K562 (cell line): Measurements from ENCODE around the gene FCRL6. TPM values are rescaled to one million over a fixed set of nuclear protein-coding genes. Genes with fewer than 3 reads are reported as not detected.

Experiments used
- BDP1 ChIP-seq: IDR thresholded peaks from 3 replicates; pipeline ENCODE4 v1.6.1; 2011; ENCODE audit not compliant: insufficient read length, insufficient read depth
- CBFB ChIP-seq: sonication (generic); formaldehyde crosslinking; IDR thresholded peaks from 2 replicates; pipeline ENCODE4 v1.4.0; 2020; ENCODE audit warnings: mild to moderate bottlenecking, missing genetic modification reagents
- GTF2A2 ChIP-seq: IDR thresholded peaks from 2 replicates; pipeline ENCODE4 v1.6.1; 2016; ENCODE audit warnings: mild to moderate bottlenecking, missing genetic modification characterization, missing compliant biosample characterization
- PHF20 ChIP-seq: fragments of 450-650 bp; IDR thresholded peaks from 2 replicates; pipeline ENCODE4 v1.6.1; 2018; ENCODE audit not compliant: partially characterized antibody
- POLR2AphosphoS2 ChIP-seq: IDR thresholded peaks from 2 replicates; pipeline ENCODE4 v1.6.1; 2012; ENCODE audit warnings: low read length, improper control_type of control experiment
- RBM25 ChIP-seq: fragments of 200-400 bp; formaldehyde crosslinking; IDR thresholded peaks from 2 replicates; pipeline ENCODE4 v1.6.1; 2018; ENCODE audit warnings: low read length, low read depth, moderate library complexity; ENCODE audit not compliant: severe bottlenecking
- TCF7L2 ChIP-seq: fragments of 150-350 bp; IDR thresholded peaks from 2 replicates; pipeline ENCODE4 v1.6.1; 2016; ENCODE audit warnings: low read depth, mild to moderate bottlenecking, low read length, moderate library complexity
- ZSCAN29 ChIP-seq: fragments of 450-650 bp; IDR thresholded peaks from 2 replicates; pipeline ENCODE4 v1.6.1; 2017
- polyA plus RNA-seq, 8 experiments: library from polyadenylated mRNA; depleted of rRNA in 4 of 8; stranded (reverse) in 5 of 8; unstranded in 3 of 8; fragments of >200 nt; fragmentation: Nextera tagmentation in 2 of 8; fragmentation: Illumina TruSeq in 1 of 8; extraction: Ambion mirVana in 2 of 8; extraction: Trizol in 1 of 8; gene quantifications; 2 replicates each; pipeline versions ENCODE4 v1.2.1 to v1.2.3, GENCODE V29; 2011 to 2014; ENCODE audit warnings: inconsistent platforms in 1 of 8, missing spikeins in 1 of 8
- total RNA-seq, 7 experiments: library from RNA; depleted of rRNA in 6 of 7; stranded (reverse); fragments of >200 nt in 6 of 7; fragmentation: Illumina TruSeq in 2 of 7; extraction: Trizol in 2 of 7; gene quantifications; 2 replicates each; pipeline versions ENCODE4 v1.2.1 to v1.2.3, GENCODE V29; 2011 to 2021; ENCODE audit warnings: low replicate concordance in 1 of 7
- TF ChIP-seq, protein P1 (sequence below): sonication (generic); formaldehyde crosslinking; IDR thresholded peaks from 2 replicates; pipeline ENCODE4 v1.8.0; 2022; ENCODE audit warnings: mild to moderate bottlenecking, missing genetic modification reagents, borderline replicate concordance
- TF ChIP-seq, protein P2 (sequence below): fragments of 450-650 bp; IDR thresholded peaks from 2 replicates; pipeline ENCODE4 v1.6.1; 2016; ENCODE audit warnings: missing biosample characterization, missing genetic modification characterization
- TF ChIP-seq, protein P3 (sequence below): fragments of 450-650 bp; IDR thresholded peaks from 2 replicates; pipeline ENCODE4 v1.6.1; 2016; ENCODE audit warnings: low read depth
- TF ChIP-seq, protein P4 (sequence below): fragments of 200-800 bp; sonication (Bioruptor generic); IDR thresholded peaks from 2 replicates; pipeline ENCODE4 v1.6.1; 2017; ENCODE audit warnings: missing genetic modification characterization, missing compliant biosample characterization

FCRL6 gene
- total and polyA plus RNA-seq, 9 of the 15 experiments (the other 6 are each of a cell fraction or from before 2014, with no cell fraction given): not detected

DNA sequence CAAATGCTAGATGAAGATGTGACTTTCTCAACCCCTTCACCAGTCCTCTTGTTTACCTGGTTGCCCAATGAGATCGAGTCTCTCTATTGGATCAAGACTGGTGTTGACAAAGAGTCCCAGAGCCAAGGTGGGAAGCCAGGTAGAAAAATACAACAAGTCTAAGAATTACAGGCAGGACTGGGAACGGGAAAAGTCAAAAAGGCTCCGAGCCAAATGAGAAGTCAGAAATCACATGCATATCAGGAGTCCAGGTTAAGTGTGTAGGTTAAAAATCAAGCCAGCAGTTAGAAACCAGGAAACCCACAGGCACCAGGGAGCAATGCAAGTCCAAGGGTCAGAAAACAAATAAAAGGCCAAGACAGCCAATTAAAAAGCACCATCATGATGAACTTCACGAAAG is 48.8 kb upstream of the FCRL6 start (continued):
- TF ChIP-seq, protein P1, sequence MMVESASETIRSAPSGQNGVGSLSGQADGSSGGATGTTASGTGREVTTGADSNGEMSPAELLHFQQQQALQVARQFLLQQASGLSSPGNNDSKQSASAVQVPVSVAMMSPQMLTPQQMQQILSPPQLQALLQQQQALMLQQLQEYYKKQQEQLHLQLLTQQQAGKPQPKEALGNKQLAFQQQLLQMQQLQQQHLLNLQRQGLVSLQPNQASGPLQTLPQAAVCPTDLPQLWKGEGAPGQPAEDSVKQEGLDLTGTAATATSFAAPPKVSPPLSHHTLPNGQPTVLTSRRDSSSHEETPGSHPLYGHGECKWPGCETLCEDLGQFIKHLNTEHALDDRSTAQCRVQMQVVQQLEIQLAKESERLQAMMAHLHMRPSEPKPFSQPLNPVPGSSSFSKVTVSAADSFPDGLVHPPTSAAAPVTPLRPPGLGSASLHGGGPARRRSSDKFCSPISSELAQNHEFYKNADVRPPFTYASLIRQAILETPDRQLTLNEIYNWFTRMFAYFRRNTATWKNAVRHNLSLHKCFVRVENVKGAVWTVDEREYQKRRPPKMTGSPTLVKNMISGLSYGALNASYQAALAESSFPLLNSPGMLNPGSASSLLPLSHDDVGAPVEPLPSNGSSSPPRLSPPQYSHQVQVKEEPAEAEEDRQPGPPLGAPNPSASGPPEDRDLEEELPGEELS (CRISPR knock-in tag): no peak
- TF ChIP-seq BDP1: no peak
- no peak for TF ChIP-seq POLR2AphosphoS2
- TF ChIP-seq, protein P2, sequence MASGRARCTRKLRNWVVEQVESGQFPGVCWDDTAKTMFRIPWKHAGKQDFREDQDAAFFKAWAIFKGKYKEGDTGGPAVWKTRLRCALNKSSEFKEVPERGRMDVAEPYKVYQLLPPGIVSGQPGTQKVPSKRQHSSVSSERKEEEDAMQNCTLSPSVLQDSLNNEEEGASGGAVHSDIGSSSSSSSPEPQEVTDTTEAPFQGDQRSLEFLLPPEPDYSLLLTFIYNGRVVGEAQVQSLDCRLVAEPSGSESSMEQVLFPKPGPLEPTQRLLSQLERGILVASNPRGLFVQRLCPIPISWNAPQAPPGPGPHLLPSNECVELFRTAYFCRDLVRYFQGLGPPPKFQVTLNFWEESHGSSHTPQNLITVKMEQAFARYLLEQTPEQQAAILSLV (tag): no peak
- TF ChIP-seq GTF2A2 (tag): no peak
- TF ChIP-seq, protein P3, sequence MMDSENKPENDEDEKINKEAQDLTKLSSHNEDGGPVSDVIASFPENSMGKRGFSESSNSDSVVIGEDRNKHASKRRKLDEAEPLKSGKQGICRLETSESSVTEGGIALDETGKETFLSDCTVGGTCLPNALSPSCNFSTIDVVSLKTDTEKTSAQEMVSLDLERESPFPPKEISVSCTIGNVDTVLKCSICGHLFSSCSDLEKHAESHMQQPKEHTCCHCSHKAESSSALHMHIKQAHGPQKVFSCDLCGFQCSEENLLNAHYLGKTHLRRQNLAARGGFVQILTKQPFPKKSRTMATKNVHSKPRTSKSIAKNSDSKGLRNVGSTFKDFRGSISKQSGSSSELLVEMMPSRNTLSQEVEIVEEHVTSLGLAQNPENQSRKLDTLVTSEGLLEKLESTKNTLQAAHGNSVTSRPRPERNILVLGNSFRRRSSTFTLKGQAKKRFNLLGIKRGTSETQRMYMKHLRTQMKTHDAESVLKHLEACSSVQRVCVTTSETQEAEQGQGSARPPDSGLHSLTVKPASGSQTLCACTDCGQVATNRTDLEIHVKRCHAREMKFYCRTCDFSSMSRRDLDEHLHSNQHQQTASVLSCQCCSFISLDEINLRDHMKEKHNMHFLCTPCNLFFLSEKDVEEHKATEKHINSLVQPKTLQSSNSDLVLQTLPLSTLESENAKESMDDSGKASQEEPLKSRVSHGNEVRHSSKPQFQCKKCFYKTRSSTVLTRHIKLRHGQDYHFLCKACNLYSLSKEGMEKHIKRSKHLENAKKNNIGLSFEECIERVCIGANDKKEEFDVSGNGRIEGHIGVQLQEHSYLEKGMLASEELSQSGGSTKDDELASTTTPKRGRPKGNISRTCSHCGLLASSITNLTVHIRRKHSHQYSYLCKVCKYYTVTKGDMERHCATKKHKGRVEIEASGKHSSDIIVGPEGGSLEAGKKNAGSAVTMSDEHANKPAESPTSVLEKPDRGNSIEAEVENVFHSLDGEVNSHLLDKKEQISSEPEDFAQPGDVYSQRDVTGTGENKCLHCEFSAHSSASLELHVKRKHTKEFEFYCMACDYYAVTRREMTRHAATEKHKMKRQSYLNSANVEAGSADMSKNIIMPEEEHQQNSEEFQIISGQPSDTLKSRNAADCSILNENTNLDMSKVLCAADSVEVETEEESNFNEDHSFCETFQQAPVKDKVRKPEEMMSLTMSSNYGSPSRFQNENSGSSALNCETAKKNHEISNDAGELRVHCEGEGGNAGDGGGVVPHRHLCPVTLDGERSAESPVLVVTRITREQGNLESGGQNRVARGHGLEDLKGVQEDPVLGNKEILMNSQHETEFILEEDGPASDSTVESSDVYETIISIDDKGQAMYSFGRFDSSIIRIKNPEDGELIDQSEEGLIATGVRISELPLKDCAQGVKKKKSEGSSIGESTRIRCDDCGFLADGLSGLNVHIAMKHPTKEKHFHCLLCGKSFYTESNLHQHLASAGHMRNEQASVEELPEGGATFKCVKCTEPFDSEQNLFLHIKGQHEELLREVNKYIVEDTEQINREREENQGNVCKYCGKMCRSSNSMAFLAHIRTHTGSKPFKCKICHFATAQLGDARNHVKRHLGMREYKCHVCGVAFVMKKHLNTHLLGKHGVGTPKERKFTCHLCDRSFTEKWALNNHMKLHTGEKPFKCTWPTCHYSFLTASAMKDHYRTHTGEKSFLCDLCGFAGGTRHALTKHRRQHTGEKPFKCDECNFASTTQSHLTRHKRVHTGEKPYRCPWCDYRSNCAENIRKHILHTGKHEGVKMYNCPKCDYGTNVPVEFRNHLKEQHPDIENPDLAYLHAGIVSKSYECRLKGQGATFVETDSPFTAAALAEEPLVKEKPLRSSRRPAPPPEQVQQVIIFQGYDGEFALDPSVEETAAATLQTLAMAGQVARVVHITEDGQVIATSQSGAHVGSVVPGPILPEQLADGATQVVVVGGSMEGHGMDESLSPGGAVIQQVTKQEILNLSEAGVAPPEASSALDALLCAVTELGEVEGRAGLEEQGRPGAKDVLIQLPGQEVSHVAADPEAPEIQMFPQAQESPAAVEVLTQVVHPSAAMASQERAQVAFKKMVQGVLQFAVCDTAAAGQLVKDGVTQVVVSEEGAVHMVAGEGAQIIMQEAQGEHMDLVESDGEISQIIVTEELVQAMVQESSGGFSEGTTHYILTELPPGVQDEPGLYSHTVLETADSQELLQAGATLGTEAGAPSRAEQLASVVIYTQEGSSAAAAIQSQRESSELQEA: no peak
- TF ChIP-seq RBM25: no peak
- TF ChIP-seq ZSCAN29: no peak
- TF ChIP-seq, protein P4, sequence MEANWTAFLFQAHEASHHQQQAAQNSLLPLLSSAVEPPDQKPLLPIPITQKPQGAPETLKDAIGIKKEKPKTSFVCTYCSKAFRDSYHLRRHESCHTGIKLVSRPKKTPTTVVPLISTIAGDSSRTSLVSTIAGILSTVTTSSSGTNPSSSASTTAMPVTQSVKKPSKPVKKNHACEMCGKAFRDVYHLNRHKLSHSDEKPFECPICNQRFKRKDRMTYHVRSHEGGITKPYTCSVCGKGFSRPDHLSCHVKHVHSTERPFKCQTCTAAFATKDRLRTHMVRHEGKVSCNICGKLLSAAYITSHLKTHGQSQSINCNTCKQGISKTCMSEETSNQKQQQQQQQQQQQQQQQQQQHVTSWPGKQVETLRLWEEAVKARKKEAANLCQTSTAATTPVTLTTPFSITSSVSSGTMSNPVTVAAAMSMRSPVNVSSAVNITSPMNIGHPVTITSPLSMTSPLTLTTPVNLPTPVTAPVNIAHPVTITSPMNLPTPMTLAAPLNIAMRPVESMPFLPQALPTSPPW (CRISPR knock-in tag): no peak
- TF ChIP-seq PHF20: no peak
- no peak for TF ChIP-seq TCF7L2
- TF ChIP-seq CBFB (CRISPR knock-in tag): no peak
